Vagina (tissue), 2 donors: ENCODE measurements around the gene MYPN.

ENCODE experiments used
- POLR2A ChIP-seq, 2 donors: fragments of 450-650 bp; IDR thresholded peaks; one replicate each; pipeline ENCODE4 v1.6.1; 2017; ENCODE audit warnings: antibody characterized with exemption in 2 of 2, mild to moderate bottlenecking in 2 of 2, moderate library complexity in 2 of 2
- TF ChIP-seq, protein P1 (sequence below), 3 experiments: fragments of 450-650 bp in 2 of 3; fragments of 200-600 bp in 1 of 3; sonication (generic) in 1 of 3; IDR thresholded peaks; one replicate each; pipeline ENCODE4 v1.5.1; 2017 to 2019; ENCODE audit warnings: antibody characterized with exemption in 3 of 3, mild to moderate bottlenecking in 2 of 3, moderate library complexity in 2 of 3

DNA sequence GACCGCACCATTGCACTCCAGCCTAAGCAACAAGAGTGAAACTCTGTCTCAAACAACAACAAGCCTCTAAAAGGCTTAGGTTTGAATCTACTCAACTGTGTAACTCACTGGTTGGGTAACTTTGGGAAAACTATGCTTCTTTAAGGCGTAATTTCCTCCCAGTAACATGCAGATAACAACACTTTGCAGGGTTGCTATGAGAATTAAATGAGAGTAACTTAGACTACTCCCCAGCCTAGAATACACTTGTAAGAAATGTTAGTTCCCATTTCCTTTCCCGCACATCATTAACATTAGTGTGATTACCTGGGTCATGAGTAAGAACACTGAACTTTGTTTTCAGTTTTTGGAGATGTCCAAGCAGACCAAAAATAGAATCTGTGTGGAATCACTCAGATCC lies 5.4 kb upstream of the MYPN start:
- TF ChIP-seq, protein P1, sequence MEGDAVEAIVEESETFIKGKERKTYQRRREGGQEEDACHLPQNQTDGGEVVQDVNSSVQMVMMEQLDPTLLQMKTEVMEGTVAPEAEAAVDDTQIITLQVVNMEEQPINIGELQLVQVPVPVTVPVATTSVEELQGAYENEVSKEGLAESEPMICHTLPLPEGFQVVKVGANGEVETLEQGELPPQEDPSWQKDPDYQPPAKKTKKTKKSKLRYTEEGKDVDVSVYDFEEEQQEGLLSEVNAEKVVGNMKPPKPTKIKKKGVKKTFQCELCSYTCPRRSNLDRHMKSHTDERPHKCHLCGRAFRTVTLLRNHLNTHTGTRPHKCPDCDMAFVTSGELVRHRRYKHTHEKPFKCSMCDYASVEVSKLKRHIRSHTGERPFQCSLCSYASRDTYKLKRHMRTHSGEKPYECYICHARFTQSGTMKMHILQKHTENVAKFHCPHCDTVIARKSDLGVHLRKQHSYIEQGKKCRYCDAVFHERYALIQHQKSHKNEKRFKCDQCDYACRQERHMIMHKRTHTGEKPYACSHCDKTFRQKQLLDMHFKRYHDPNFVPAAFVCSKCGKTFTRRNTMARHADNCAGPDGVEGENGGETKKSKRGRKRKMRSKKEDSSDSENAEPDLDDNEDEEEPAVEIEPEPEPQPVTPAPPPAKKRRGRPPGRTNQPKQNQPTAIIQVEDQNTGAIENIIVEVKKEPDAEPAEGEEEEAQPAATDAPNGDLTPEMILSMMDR (IDR thresholded peaks at IDR 0.05) = no peak
- no peak for TF ChIP-seq POLR2A (IDR thresholded peaks at IDR 0.05)
